Activated T-helper 17 cell treated with anti-CD3 and anti-CD28 coated beads, Interleukin-2, amount 50 U/mL, for 72 hours (primary cell): ENCODE measurements around the gene SLC38A5. TPM values are rescaled to one million over a fixed set of nuclear protein-coding genes. Genes with fewer than 3 reads are reported as not detected.
"Not testable (repeated sequence)": the region's sequence is repeated elsewhere in the genome, so short reads cannot be mapped to it uniquely, and the experiment has no call there.

ENCODE experiments used
- ATAC-seq: fragments of 150-1000 bp; cut with Tn5 transposase; replicated peaks from 2 replicates; pipeline ENCODE4 v1.10.0; 2021; ENCODE audit warnings: mild to moderate bottlenecking, moderate library complexity
- H3K27ac Mint-ChIP-seq: one replicate; pipeline ENCODE4 v1.8.0; 2022; ENCODE audit warnings: mixed read lengths
- H3K27me3 Mint-ChIP-seq: one replicate; pipeline ENCODE4 v1.8.0; 2022; ENCODE audit warnings: mixed read lengths
- H3K36me3 Mint-ChIP-seq: one replicate; pipeline ENCODE4 v1.8.0; 2022; ENCODE audit warnings: low read depth, mild to moderate bottlenecking, mixed read lengths
- H3K4me1 Mint-ChIP-seq: one replicate; pipeline ENCODE4 v1.8.0; 2022; ENCODE audit warnings: mixed read lengths
- H3K4me3 Mint-ChIP-seq: one replicate; pipeline ENCODE4 v1.8.0; 2022; ENCODE audit warnings: mild to moderate bottlenecking, mixed read lengths
- H3K9me3 Mint-ChIP-seq: one replicate; pipeline ENCODE4 v1.8.0; 2022; ENCODE audit warnings: mixed read lengths
- total RNA-seq, 2 donors: library from RNA; stranded (reverse); gene quantifications; one replicate each; pipeline ENCODE4 v1.2.3, GENCODE V29; 2022

Gene SLC38A5
- 100 to 1,000 TPM; 130 to 170 TPM for total RNA-seq

DNA sequence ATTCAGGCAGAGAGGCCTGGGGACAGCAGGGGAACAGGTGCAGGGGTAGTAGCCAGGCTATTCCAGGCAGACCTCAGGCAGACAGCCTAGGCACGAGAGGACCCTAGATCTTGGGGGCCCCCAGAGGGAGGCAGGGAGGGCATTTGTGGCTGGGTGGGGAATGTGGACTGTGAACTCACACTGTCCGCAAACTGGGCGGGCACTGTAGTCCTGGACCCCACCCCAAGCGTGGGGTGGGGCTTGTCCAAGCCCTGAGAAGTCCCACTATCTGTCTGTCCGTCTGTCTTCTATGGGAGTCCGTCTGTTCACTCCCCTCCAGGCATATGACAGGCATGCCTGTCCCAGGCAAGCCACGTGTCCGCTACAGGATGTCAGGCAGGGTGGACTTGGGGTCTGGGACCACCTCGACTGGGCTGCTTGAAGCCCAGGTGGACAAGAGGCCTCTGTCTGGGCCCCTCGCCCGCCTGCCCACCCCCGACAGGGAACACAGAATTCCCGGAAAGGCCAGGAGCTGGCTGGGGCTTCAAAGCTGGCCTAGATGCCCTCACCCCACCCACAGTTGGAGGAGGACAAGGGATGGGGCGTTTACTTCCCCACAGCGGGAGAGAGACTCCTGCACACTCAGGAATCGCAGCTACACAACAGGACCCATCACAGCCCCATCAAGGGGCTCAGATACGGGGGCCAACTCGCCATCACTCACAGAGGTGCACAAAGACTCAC, at the start of gene SLC38A5:
SLC38A5 (minus strand) TSS at position 151 of the 723 bp plus-strand sequence. CDS start 2,336 bp downstream, outside the sequence.
- Mint-ChIP-seq H3K9me3 (no peaks in the 10 kb centered on the region), H3K27me3 (no peaks in the 10 kb centered on the region), H3K36me3 (peaks cover 40% of the 10 kb centered on the region), H3K4me1 (peaks cover 13% of the 10 kb centered on the region), H3K4me3 (peak within 1 kb of the TSS; percentile 98), H3K27ac (peak within 1 kb of the TSS; percentile 97)
- ATAC-seq = no peak

DNA sequence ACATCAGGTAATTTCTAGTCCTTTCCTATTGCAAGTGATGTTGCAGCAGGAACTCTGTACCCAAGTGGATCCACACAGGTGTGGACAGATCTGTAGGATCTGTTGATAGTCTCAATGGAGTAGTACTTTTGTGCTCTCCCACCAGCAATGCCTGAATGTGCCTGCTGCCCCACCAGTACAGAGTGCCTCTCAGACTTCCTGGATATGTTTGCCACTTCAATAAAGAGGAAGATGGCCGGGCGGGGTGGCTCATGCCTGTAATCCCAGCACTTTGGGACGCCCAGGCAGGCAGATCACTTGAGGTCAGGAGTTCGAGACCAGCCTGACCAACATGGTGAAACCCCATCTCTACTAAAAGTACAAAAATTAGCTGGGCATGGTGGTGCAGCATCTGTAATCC, 49.4 kb upstream of the SLC38A5 start:
- Mint-ChIP-seq H3K36me3 (peaks cover 18% of the 10 kb centered on the region), H3K4me1 (peaks cover 13% of the 10 kb centered on the region)
- H3K9me3 Mint-ChIP-seq, H3K27ac Mint-ChIP-seq, ATAC-seq, H3K27me3 Mint-ChIP-seq, H3K4me3 Mint-ChIP-seq: not testable (repeated sequence)

DNA sequence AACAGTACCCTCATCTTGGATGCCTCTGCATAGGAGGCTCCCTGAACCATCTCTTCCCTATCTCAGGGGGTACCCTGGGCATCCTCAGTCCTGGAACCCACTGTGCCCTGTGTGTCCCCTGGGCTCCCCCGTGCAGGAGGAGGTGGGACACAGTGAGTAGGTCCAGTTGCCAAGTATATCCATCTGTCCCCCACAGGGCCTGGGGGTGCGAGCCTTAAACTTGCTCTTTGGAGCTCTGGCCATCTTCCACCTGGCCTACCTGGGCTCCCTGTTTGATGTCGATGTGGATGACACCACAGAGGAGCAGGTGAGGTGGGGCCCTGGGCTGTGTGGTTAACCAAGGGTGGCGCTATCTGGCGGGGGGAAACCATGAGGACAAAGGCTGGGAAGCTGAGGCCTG, 46.9 kb upstream of the SLC38A5 start:
- Mint-ChIP-seq H3K9me3 (no peaks in the 10 kb centered on the region), H3K4me1 (peaks cover 13% of the 10 kb centered on the region), H3K36me3 (peaks cover 10% of the 10 kb centered on the region), H3K27ac (no peak overlapping the region), H3K4me3 (no peak overlapping the region), H3K27me3 (no peaks in the 10 kb centered on the region)
- no peak for ATAC-seq

DNA sequence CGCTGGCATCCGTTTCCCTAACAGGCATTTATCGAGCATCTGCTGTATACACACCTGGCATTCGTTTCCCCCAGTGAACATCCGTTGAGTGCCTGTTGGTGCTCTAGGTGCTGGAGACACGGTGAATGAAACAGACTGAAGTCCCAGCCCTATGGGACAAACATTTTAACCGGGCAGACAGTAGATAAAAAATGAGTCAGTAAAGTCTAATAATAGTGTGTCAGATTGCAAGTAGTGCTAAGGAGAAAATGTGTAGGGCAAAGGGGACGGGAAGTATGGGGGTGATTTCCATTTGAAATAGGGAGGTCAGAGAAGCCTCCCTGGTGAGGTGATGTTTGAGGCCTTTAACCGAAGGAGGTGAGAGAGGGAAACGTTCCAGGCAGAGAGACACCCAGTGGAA, 46.2 kb upstream of the SLC38A5 start:
- ATAC-seq = no peak
- peaks cover 10% of the 10 kb centered on the region for H3K36me3 Mint-ChIP-seq
- H3K4me3 Mint-ChIP-seq = no peak overlapping the region
- no peaks in the 10 kb centered on the region for H3K27me3 Mint-ChIP-seq
- H3K4me1 Mint-ChIP-seq = peaks cover 12% of the 10 kb centered on the region
- H3K27ac Mint-ChIP-seq = peak overlapping the region; percentile 17
- H3K9me3 Mint-ChIP-seq = no peaks in the 10 kb centered on the region

DNA sequence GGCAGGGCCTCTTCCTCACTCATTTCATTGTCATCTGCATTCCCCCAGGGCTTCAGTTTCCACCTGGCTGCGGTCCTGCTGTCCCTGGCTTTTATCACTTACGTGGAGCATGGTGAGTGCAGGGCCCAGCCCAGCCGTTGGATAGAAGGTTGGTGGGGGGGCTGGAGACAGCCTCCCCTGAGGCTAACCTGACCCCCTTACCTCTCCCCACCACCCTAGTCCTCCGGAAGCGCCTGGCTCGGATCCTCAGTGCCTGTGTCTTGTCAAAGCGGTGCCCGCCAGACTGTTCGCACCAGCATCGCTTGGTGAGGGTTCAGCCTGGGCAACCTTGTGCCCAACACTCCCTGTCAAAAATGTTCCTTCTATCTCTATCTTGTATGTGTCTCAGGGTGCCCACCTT, 45.8 kb upstream of the SLC38A5 start:
- no peak for ATAC-seq
- H3K27me3 Mint-ChIP-seq = no peaks in the 10 kb centered on the region
- no peak overlapping the region for H3K4me3 Mint-ChIP-seq
- H3K4me1 Mint-ChIP-seq = peaks cover 9% of the 10 kb centered on the region
- peak overlapping the region; percentile 17 for H3K27ac Mint-ChIP-seq
- no peaks in the 10 kb centered on the region for H3K9me3 Mint-ChIP-seq
- peaks cover 10% of the 10 kb centered on the region for H3K36me3 Mint-ChIP-seq

DNA sequence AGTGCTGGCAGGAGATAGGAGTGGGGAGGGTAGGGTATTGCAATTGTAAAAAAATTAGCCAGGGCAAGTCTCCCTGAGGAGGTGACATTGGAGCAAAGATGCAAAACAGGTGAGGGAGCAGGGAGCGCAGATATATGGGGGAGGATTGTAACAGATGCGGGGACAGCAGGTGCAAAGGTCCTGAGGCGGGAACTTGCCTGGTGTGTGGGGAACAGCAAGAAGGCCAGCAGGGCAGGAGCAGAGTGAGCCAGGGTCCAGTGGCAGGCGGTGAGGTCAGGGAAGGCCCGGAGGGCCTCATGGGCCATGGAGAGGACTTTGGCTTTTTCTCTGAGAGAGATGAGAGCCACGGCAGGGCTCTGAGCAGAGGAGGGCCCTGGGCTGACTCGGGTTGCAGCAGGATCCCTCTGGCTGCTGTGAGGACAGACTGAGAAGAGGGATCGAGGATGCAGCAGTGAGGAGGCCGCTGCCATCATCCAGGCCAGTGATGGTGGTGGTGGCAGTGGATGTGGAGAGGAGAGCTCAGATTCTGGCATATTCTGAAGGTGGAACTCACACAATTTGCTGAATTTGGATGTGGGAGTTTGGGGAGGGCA, 44.9 kb upstream of the SLC38A5 start:
- H3K27me3 Mint-ChIP-seq = no peaks in the 10 kb centered on the region
- H3K27ac Mint-ChIP-seq = no peak overlapping the region
- no peak overlapping the region for H3K4me3 Mint-ChIP-seq
- peaks cover 10% of the 10 kb centered on the region for H3K4me1 Mint-ChIP-seq
- ATAC-seq = no peak
- no peaks in the 10 kb centered on the region for H3K9me3 Mint-ChIP-seq
- peaks cover 10% of the 10 kb centered on the region for H3K36me3 Mint-ChIP-seq

DNA sequence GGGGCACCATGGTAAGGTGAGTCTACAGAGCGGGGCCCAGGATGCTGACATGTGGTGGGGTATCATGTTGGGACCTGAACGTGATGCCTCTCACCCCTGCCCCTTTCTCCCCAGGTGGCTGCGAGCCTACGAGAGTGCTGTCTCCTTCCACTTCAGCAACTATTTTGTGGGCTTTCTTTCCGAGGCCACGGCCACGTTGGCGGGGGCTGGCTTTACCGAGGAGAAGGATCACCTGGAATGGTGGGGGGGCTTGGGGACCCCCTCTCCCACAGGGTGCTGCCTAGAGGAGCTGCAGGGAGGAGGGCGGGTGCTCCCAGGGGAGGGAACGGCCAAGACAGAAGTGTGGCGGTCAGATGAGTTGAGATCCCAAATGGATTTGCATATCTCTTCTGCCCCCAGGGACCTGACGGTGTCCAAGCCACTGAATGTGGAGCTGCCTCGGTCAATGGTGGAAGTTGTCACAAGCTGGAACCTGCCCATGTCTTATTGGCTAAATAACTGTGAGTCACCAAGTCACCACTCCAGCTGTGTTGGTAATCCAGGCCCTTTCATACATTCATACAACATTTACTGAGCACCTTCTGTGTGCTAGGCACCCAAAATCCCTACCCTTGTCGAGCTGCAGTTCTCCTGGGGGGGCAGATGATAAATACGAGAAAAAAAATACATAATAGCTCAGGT, 44.2 kb upstream of the SLC38A5 start:
- no peaks in the 10 kb centered on the region for H3K27me3 Mint-ChIP-seq
- H3K27ac Mint-ChIP-seq = no peak overlapping the region
- no peaks in the 10 kb centered on the region for H3K9me3 Mint-ChIP-seq
- no peak for ATAC-seq
- no peak overlapping the region for H3K4me3 Mint-ChIP-seq
- peaks cover 10% of the 10 kb centered on the region for H3K36me3 Mint-ChIP-seq
- peaks cover 11% of the 10 kb centered on the region for H3K4me1 Mint-ChIP-seq

DNA sequence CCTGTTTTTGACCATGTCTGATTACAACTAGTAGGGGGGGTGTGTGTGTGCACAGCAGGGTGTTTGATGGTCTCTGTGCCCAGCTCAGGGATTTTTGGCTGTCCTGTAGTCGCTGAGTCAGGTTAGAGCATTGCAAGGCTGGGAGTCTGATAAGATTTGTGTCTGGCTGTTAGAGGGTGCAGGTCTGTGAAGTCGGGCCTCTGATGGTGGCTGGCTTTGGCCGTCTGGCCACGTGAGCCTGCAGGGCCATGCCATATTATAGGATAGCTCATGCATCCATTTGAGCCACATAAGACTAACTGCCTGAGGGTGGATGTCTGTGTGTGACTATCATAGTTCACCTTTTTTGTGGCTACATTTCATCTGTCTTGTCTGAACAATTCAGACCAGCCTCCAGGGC, 43.6 kb upstream of the SLC38A5 start:
- Mint-ChIP-seq H3K27ac (no peak overlapping the region), H3K9me3 (no peaks in the 10 kb centered on the region), H3K36me3 (peaks cover 10% of the 10 kb centered on the region), H3K27me3 (no peaks in the 10 kb centered on the region), H3K4me1 (peaks cover 10% of the 10 kb centered on the region), H3K4me3 (no peak overlapping the region)
- ATAC-seq = no peak

DNA sequence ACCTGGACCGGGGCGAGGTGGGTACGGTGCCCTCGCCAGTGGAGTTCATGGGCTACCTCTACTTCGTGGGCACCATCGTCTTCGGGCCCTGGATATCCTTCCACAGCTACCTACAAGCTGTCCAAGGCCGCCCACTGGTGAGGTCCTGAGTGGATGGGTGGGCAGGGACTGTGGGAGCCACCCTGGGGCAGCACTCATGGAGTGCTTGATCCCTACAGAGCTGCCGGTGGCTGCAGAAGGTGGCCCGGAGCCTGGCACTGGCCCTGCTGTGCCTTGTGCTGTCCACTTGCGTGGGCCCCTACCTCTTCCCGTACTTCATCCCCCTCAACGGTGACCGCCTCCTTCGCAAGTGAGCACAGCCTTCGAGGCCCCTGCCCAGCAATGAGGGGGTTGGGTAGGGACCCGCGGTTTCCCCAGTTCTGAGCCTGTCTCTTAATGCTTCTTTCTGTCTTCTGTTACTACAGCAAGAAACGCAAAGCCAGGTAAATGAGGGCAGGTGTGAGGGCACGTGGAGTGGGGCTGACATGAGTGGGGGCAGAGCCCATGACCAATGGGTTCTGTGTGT, 42.4 kb upstream of the SLC38A5 start:
- Mint-ChIP-seq H3K4me1 (peaks cover 10% of the 10 kb centered on the region), H3K4me3 (no peak overlapping the region), H3K9me3 (no peaks in the 10 kb centered on the region), H3K27me3 (no peaks in the 10 kb centered on the region), H3K27ac (peak overlapping the region; percentile 22), H3K36me3 (peaks cover 10% of the 10 kb centered on the region)
- ATAC-seq = no peak

DNA sequence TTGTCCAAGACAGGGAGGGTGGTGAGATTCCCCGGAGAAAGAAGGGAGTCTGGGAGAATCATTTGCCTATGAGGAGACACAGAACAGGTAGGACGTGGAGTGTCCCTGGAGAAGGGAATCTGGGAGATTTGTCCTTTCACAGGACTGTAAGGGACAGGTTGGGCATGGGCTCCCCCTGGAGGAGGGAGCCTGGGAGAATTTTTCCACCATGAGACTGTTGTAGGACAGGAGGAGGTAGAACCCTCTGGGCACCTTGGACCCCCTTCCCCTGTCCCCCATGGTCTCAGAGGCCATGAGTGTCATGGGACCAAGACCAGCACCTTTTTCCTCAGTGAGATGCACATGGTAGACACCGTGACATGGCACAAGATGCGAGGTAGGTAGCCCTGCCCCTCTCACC, 41.5 kb upstream of the SLC38A5 start:
- Mint-ChIP-seq H3K9me3 (no peaks in the 10 kb centered on the region), H3K4me1 (peaks cover 10% of the 10 kb centered on the region), H3K4me3 (no peak overlapping the region), H3K27me3 (no peaks in the 10 kb centered on the region), H3K36me3 (peaks cover 10% of the 10 kb centered on the region), H3K27ac (no peak overlapping the region)
- no peak for ATAC-seq

DNA sequence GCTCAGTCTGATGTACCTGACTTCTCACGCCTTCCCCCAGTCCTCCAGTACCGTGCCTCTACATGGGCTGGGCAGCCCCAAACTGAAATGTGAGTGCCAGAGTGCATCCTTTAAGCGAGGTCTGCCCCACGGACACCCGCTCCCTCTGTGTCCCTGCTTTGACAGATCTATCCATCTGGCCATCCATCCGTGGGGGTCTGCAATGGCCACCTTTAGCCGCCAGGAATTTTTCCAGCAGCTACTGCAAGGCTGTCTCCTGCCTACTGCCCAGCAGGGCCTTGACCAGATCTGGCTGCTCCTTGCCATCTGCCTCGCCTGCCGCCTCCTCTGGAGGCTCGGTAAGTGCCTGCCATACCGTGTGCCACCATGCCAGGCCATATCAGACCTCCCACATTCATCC, 39.6 kb upstream of the SLC38A5 start:
- H3K9me3 Mint-ChIP-seq = no peaks in the 10 kb centered on the region
- peak overlapping the region; percentile 90 for H3K4me3 Mint-ChIP-seq
- no peak for ATAC-seq
- H3K36me3 Mint-ChIP-seq = peaks cover 2% of the 10 kb centered on the region
- H3K4me1 Mint-ChIP-seq = peaks cover 10% of the 10 kb centered on the region
- H3K27ac Mint-ChIP-seq = peak overlapping the region; percentile 94
- no peaks in the 10 kb centered on the region for H3K27me3 Mint-ChIP-seq

DNA sequence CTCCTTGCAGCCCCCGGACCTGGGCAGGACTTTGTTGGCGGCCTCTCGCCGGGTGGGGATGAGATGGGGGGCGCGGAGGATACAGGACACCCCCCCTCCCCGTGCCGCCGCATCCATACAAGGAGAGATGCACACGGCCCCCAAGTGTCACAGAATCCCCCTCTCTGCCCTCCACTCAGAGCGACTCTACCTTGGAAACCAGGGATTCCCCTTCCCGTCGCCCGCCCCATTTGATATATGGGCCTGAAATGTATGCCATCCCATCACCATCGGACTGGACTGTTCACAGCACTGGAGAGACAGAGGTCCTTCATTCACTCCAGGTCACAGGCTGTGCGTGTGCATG, 39.2 kb upstream of the SLC38A5 start:
- peak overlapping the region; percentile 90 for H3K4me3 Mint-ChIP-seq
- no peaks in the 10 kb centered on the region for H3K36me3 Mint-ChIP-seq
- H3K4me1 Mint-ChIP-seq = peaks cover 10% of the 10 kb centered on the region
- H3K9me3 Mint-ChIP-seq = no peaks in the 10 kb centered on the region
- ATAC-seq = peak; percentile 43
- H3K27me3 Mint-ChIP-seq = no peaks in the 10 kb centered on the region
- peak overlapping the region; percentile 94 for H3K27ac Mint-ChIP-seq

DNA sequence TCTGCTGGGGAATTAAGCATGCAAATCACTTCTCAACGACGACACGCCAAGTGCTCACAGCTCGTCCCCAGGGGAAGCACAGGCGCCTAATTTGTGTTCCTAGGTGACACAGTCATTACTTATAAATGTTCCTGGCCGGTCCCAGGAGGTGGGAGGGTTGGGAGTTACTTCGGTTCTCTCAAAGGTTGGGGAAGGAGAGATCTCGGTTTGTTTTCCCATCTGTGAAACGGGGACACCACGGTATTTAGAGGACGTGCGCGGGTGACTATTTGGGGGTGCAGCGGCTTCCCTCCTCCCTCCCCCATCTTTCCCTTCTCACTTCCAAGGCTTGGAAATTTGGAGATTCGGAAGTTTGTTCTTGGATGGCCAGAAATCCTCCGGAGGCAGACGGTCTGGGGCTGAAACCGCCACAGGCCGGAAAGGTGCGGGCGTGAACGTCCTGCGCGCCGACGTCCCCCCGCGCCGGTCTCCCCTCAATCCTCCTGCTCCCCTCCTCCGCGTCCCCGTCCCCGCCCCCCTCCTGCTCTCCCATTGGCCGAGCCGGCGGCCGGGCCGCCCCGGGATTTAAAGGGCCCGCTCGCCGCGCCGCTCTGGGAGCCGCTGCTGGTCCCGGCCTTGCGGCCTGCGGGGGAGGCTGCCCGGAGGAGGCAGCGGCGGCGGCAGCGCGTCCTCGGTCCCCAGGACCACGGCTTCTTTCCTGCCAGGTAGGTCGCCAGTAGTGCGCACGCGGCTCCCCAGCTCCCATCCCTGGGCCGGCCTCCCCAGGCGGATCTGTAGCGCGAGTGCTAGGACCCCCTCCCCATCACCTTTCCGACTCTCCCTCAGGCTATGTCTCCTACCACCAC, 38.6 kb upstream of the SLC38A5 start, which contains the start of gene PORCN:
PORCN (plus strand) TSS at position 593 of the 845 bp plus-strand sequence. CDS start 829 bp downstream, outside the sequence.
- Mint-ChIP-seq H3K4me3 (peak within 1 kb of the TSS; percentile 90), H3K27ac (peak within 1 kb of the TSS; percentile 94), H3K27me3 (no peaks in the 10 kb centered on the region), H3K9me3 (no peaks in the 10 kb centered on the region), H3K36me3 (no peaks in the 10 kb centered on the region), H3K4me1 (peaks cover 10% of the 10 kb centered on the region)
- peak; percentile 97 for ATAC-seq

DNA sequence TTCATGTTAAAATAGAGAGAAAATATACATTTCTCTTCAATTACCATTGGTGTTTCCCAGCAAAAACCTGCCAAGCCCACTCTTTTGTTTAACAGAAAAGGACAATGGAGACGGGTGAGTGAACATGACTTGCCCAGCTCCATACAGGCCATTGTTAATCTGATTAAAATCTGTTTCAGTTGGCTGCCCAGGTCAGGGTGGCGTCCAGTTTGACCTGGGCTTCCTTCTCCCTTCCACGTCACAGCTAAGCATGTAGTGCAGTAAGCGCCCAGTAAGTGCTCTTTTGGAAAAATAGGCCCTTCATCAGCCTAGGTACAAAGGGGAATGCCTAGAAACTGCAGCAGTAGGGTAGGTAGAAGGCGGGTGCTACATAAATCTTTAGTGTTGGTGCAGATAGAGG, 37.2 kb upstream of the SLC38A5 start:
- Mint-ChIP-seq H3K4me3 (no peak overlapping the region), H3K27ac (no peak overlapping the region), H3K4me1 (peaks cover 10% of the 10 kb centered on the region), H3K9me3 (no peaks in the 10 kb centered on the region), H3K36me3 (no peaks in the 10 kb centered on the region), H3K27me3 (no peaks in the 10 kb centered on the region)
- no peak for ATAC-seq
